Thyroid gland (tissue), 4 donors: ENCODE data around the gene AKAP7. TPM values are rescaled to one million over a fixed set of nuclear protein-coding genes. Genes with fewer than 3 reads are reported as not detected.
"Not testable (repeated sequence)": the region's sequence is repeated elsewhere in the genome, so short reads cannot be mapped to it uniquely, and the experiment has no call there.

Source experiments
- DNase-seq, 2 donors: peaks; one replicate each; pipeline ENCODE4 v3.0.0-alpha.2; 2019
- H3K27ac ChIP-seq, 3 donors: fragments of 200-600 bp; sonication (generic); 1 replicate in 2 of 3; 2 replicates in 1 of 3; pipeline ENCODE4 v1.5.1; 2016 to 2019; ENCODE audit warnings: mild to moderate bottlenecking in 1 of 3, moderate library complexity in 1 of 3
- H3K27me3 ChIP-seq: fragments of 200-600 bp; sonication (generic); one replicate; pipeline ENCODE4 v1.5.1; 2019
- H3K36me3 ChIP-seq, 2 donors: fragments of 200-600 bp; sonication (generic); one replicate each; pipeline ENCODE4 v1.5.1; 2016 to 2019
- H3K4me1 ChIP-seq, 2 donors: fragments of 200-600 bp; sonication (generic); one replicate each; pipeline ENCODE4 v1.5.1; 2017 to 2019
- H3K4me3 ChIP-seq, 3 donors: fragments of 200-600 bp; sonication (generic); replicated peaks in 1 of 3; 1 replicate in 2 of 3; 2 replicates in 1 of 3; pipeline ENCODE4 v1.5.1; 2016; ENCODE audit warnings: mild to moderate bottlenecking in 1 of 3
- H3K9me3 ChIP-seq: fragments of 200-600 bp; sonication (generic); one replicate; pipeline ENCODE4 v1.5.1; 2017
- CTCF ChIP-seq, 6 experiments: fragments of 200-600 bp in 3 of 6; fragments of 450-650 bp in 3 of 6; sonication (generic) in 3 of 6; IDR thresholded peaks; one replicate each; pipeline ENCODE4 v1.5.1; 2016 to 2019; ENCODE audit warnings: antibody characterized with exemption in 6 of 6, mild to moderate bottlenecking in 2 of 6, inconsistent platforms in 1 of 6, moderate library complexity in 1 of 6
- POLR2A ChIP-seq, 2 donors: fragments of 450-650 bp; IDR thresholded peaks; one replicate each; pipeline ENCODE4 v1.6.1; 2017; ENCODE audit warnings: antibody characterized with exemption in 2 of 2, mild to moderate bottlenecking in 2 of 2, moderate library complexity in 1 of 2
- WGBS, 2 donors: methylation state at CpG; one replicate each; pipeline ENCODE4 v1.1.5; 2017; 5-methylcytosine and 5-hydroxymethylcytosine counted together
- intact Hi-C: fragments of 100-400 bp; cut with DNase I; formaldehyde crosslinking; loops from one replicate; pipeline ENCODE4 v1.15.1; 2023
- total RNA-seq, 4 donors: library from RNA; depleted of rRNA; stranded (reverse); fragments of >200 nt; gene quantifications; one replicate each; pipeline ENCODE4 v1.2.3, GENCODE V29; 2016

Gene AKAP7
- total RNA-seq, 4 donors from 2014 or later = 11.7 to 19.1 (median 12.4) TPM

- Histone ChIP-seq H3K27me3 (no peaks in the 10 kb centered on the region), H3K4me3 (no peak overlapping the region), H3K9me3 (no peaks in the 10 kb centered on the region), H3K4me1 (peaks cover 2 to 4% of the 10 kb centered on the region in 2 donors), H3K27ac (no peak overlapping the region), H3K36me3 (no peaks in the 10 kb centered on the region)
- WGBS, 2 donors = 73 to 85% methylated on average over 2 of the region's 2 CpGs
- DNase-seq = no peak
- no peak for TF ChIP-seq CTCF (IDR thresholded peaks at IDR 0.05)
- TF ChIP-seq POLR2A (IDR thresholded peaks at IDR 0.05) = no peak
- intact Hi-C loops = no loop called here
These were observed 120.6 kb downstream of the AKAP7 start for GRCh38 chr6:131255911-131256310.

GRCh38 chr6:131257104-131257503 is 121.8 kb downstream of the AKAP7 start:
- H3K9me3 ChIP-seq = no peaks in the 10 kb centered on the region
- DNase-seq = no peak
- 83 to 92% methylated on average over 2 of the region's 2 CpGs for WGBS, 2 donors

GRCh38 chr6:131258010-131258652 is 122.9 kb downstream of the AKAP7 start:
- TF ChIP-seq CTCF (IDR thresholded peaks at IDR 0.05) = no peak
- TF ChIP-seq POLR2A (IDR thresholded peaks at IDR 0.05) = no peak
- Histone ChIP-seq H3K4me3 (no peak overlapping the region), H3K4me1 (no peaks in the 10 kb centered on the region), H3K9me3 (no peaks in the 10 kb centered on the region), H3K36me3 (no peaks in the 10 kb centered on the region), H3K27me3 (no peaks in the 10 kb centered on the region), H3K27ac (no peak overlapping the region)
- 95 to 96% methylated on average over 2 of the region's 2 CpGs for WGBS, 2 donors
- DNase-seq = no peak
- intact Hi-C loops = no loop called here

More at GRCh38 chr6:131257104-131257503, 121.8 kb downstream of the AKAP7 start:
- H3K4me1 ChIP-seq = no peaks in the 10 kb centered on the region
- H3K36me3 ChIP-seq = no peaks in the 10 kb centered on the region
- no peak overlapping the region for H3K27ac ChIP-seq
- no peaks in the 10 kb centered on the region for H3K27me3 ChIP-seq
- TF ChIP-seq CTCF (IDR thresholded peaks at IDR 0.05) (no peak), POLR2A (IDR thresholded peaks at IDR 0.05) (no peak)
- intact Hi-C loops = no loop called here
- H3K4me3 ChIP-seq = no peak overlapping the region

GRCh38 chr6:131258816-131259476 is 123.7 kb downstream of the AKAP7 start:
- Histone ChIP-seq H3K36me3 (no peaks in the 10 kb centered on the region), H3K4me3 (no peak overlapping the region), H3K27ac (no peak overlapping the region), H3K4me1 (no peaks in the 10 kb centered on the region), H3K9me3 (no peaks in the 10 kb centered on the region), H3K27me3 (no peaks in the 10 kb centered on the region)
- 46 to 51% methylated on average over 4 of the region's 4 CpGs for whole genome bisulfite sequencing, 2 donors
- intact Hi-C loops = no loop called here
- peak in 1 of 2 donors; percentile 4 for DNase-seq
- no peak for TF ChIP-seq POLR2A (IDR thresholded peaks at IDR 0.05)

- H3K27ac ChIP-seq, H3K27me3 ChIP-seq, DNase-seq, H3K9me3 ChIP-seq, H3K4me1 ChIP-seq, H3K4me3 ChIP-seq, H3K36me3 ChIP-seq, intact Hi-C loops: not testable (repeated sequence)
- 81 to 83% methylated on average over 6 of the region's 6 CpGs for whole genome bisulfite sequencing, 2 donors
These were observed 125.7 kb downstream of the AKAP7 start for GRCh38 chr6:131260960-131261359.

GRCh38 chr6:131262060-131262459 is 126.8 kb downstream of the AKAP7 start:
- WGBS, 2 donors = 94 to 97% methylated on average over 3 of the region's 3 CpGs
- H3K9me3 ChIP-seq = no peaks in the 10 kb centered on the region
- H3K27ac ChIP-seq = no peak overlapping the region
- no peak for DNase-seq
- H3K27me3 ChIP-seq = no peaks in the 10 kb centered on the region
- intact Hi-C loops = no loop called here
- H3K4me1 ChIP-seq = no peaks in the 10 kb centered on the region
- no peak overlapping the region for H3K4me3 ChIP-seq
- H3K36me3 ChIP-seq = no peaks in the 10 kb centered on the region
- TF ChIP-seq POLR2A (IDR thresholded peaks at IDR 0.05) (no peak), CTCF (IDR thresholded peaks at IDR 0.05) (no peak)
